NCI-H226 (cell line): Measurements from ENCODE around the gene FADS1.
A peak's percentile ranks its signal among the peaks of the same experiment; 100 is the strongest.

Experiments used
- DNase-seq: peaks from one replicate; pipeline ENCODE4 v3.0.0-alpha.2; 2015

The FADS1 gene

DNA sequence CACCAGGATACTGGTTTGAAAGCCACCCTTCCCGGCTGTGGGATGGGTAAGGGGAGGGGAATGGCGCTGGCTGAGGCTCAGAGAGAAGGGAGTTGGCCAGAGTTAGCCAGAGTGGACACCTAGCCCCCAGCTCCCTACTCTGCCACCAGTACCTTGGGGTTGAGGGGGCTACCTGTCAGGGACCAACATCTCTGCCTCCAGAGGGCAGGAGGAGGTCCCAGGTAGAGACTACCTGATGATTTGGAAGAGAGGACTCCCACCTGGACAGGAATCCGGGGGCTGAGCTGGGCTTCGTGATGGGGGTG is 60.7 kb downstream of the FADS1 start:
- no peak for DNase-seq

- peak; percentile 97 for DNase-seq
Observed at GRCh38 chr11:61754534-61755482, 62.0 kb downstream of the FADS1 start.

- DNase-seq, result no peak
Observed at GRCh38 chr11:61753672-61754071, 63.1 kb downstream of the FADS1 start.

- no peak for DNase-seq
Observed at GRCh38 chr11:61752925-61753521, 63.8 kb downstream of the FADS1 start.

- no peak for DNase-seq
Observed at GRCh38 chr11:61752117-61752924, 64.5 kb downstream of the FADS1 start, which contains the start of gene MYRF. Gene MYRF (plus strand): TSS chr11:61752636. CDS start chr11:61752745, 109 bp downstream.

DNA sequence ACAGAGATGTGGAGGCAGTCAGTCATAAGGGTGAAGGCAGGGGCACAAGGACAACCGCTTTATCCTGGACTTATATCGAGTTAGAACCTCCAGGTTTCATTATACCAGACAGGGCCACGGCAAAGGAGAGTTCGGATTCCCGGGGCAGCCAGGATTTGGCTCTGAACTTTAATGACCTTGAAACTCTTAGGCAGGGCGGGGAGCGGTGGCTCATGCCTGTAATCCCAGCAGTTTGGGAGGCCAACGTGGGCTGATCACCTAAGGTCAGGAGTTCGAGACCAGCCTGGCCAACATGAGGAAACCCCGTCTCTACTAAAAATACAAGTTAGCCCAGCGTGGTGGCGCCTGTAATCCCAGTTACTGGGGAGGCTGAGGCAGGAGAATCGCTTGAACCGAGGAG is 65.4 kb downstream of the FADS1 start:
- no peak for DNase-seq

- no peak for DNase-seq
Observed at GRCh38 chr11:61750631-61751273, 66.1 kb downstream of the FADS1 start.
